Posterior vena cava (tissue), 2 donors: Measurements from ENCODE around the gene PERCC1. TPM values are rescaled to one million over a fixed set of nuclear protein-coding genes. Genes with fewer than 3 reads are reported as not detected.

Experiments used
- DNase-seq: peaks from one replicate; pipeline ENCODE4 v3.0.0-alpha.2; 2020; ENCODE audit warnings: low spot score
- intact Hi-C, 2 donors: fragments of 100-400 bp; cut with DNase I; formaldehyde crosslinking; loops; one replicate each; pipeline versions ENCODE4 v1.14.1 to v1.14.2; 2022 to 2023
- total RNA-seq, 2 donors: library from RNA; stranded (reverse); fragmentation: NEBNext Ultra II Directional; extraction: Animal tissue kit (Norgen Biotek cat#: 25700); gene quantifications; one replicate each; pipeline ENCODE4 v1.2.1, GENCODE V29; 2021
- donor health status: DM: yes; HTN: yes; CAD: no.
- donor health status: DM: yes; HTN: yes; CAD: no.

Gene PERCC1
- total RNA-seq, 2 donors from 2014 or later, result not detected

DNA sequence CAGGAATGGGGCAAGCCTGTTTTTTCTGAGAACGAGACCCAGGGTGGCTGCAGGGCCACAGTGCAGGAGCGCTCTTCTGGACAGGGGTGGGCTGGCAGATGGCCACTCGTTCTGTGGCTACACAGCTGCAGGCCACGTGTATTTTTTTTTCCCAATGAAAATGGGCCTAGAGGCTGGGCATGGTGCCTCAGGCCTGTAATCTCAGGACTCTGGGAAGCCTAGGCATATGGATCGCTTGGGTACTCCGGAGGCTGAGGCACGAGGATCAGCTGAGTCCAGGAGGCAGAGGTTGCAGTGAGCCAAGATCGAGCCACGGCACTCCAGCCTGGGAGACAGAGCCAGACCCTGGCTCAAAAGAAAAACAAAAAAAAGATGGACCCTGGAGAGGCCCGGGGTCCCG lies 23.1 kb upstream of the PERCC1 start:
- DNase-seq, result peak; percentile 75
- intact Hi-C loops, result no loop called here

DNA sequence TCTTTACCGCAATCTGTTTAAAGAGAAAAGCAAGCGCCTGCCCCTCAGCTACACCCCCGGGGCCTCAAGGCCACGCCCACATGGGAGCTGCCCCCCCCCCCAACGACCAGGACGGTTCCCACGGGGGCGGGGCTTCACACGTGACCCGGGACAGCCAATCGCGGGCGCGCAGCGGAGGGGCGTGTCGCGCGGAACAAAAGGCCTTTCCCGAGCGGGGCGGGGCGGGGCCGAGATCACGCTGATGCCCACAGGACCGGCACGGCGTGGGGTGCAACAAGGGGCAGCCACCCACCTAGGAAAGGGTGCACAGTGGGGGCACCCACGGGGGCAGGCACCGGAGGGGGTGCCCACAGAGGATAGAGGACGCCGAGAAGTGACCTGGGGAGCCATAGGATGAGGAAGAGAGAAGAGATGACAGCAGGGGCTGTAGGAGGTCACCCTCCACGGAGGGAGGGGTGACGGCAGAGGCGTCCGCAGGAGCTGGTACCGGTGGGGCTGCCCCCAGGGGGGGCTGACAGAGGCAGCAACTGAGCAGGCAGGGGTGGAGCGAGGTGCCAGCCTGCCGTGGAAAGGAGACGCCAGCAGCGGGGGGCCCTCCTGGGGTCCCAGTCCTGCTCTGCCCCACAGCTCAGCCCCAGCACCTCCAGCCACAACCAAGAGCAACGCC lies 22.6 kb upstream of the PERCC1 start:
- DNase-seq, result peak; percentile 98
- intact Hi-C loops, result no loop called here

DNA sequence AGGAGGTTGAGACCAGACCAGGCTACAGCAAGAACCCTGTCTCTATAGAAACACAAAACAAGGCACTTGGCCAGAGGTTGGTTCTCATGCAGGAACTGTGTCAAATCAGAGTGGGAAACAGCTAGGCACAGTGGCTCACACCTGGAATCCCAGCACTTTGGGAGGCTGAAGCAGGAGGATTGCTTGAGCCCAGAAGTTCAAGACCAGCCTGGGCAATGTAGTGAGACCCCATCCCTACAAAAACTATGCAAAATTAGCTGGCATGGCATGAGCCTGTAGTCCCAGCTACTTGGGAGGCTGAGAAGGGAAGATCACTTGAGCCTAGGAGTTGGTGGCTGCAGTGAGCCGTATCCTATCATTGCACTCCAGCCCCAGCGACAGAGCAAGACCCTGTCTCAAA lies 18.0 kb upstream of the PERCC1 start:
- intact Hi-C loops, result loop anchor here (10.0 kb wide), 2 partner anchors 48 to 122 kb away; partner anchors contain the start of gene TMEM204 (in 1 of the 2)
- no peak for DNase-seq

DNA sequence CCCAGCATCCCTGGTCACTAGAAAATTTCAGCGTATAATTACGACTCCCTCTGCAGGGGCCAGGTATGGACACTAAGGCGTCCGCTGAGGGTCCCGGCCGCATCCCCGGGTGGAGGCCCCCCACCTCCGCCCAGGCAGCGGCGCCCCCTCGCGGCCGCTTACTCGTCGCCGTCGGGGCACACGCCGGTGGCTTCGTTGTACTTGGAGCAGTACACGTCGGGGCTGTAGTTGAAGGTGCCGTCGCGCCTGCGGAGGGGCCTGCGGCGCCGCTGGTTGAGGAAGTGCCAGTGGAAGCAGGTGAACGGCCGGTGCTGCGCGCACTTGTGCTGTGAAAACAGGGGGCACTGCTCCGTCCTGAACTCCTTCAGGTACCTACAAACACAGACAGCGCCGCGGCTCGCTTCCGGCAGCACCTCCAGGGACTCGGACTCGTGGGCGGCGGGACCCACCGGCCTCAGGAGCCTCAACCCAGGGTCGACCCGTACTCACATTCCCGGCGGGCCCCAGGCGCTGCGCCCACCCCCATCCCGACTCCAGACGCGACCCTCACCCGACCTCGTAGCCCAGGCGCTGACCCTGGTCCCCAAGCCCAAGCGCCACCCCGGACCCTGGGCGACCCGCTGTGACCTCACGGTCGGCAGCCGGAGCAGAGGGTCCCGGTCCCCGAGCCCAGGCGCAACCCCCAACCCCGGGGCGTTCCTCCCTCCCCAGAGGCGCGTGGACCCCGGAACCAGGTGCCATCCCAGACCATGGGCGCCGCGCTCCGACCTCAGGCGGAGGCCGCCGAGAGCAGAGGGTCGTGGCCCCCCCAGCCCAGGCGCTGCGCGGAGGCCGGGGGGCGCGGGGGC lies 17.0 kb upstream of the PERCC1 start:
- intact Hi-C loops, result loop anchor here (10.0 kb wide), 2 partner anchors 49 to 121 kb away; partner anchors contain the start of gene TMEM204 (in 1 of the 2)
- no peak for DNase-seq

DNA sequence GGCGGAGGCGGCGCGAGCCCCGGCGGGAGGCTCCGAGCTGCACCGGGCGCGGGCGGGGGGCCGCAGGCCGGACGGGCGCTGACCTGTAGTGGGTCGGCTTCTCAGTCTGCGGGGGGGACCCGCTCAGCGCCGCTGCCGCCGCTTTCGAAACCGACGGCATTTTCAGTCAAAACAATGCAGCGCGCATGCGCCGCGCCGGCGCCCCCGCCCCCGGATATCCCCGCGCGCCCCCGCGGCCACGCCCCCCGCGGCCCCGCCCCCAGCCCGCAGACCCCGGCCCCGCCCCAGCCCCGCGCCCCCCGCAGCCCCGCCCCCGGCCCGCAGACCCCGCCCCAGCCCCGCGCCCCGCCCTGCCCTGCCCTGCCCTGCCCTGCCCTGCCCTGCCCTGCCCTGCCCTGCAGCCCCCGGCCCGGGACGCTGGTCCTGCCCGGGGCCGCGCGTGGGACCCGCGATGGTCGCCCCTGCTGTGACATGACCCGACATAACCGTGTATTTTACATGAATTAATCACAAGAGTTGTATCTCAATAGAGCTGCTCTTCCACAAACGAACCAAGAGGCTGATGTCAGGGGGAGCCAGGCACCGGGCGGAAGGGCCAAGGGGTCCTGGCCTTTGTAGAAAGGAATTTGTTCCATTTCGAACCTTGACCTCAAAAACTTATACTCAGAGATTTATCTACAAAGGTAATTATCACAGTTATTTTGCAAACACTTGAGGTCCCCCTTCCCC lies 16.2 kb upstream of the PERCC1 start, which contains the start of gene UNKL:
UNKL (minus strand) TSS at position 173 of the 729 bp plus-strand sequence; CDS start at position 160, 13 bp downstream.
- DNase-seq, result peak; percentile 92

DNA sequence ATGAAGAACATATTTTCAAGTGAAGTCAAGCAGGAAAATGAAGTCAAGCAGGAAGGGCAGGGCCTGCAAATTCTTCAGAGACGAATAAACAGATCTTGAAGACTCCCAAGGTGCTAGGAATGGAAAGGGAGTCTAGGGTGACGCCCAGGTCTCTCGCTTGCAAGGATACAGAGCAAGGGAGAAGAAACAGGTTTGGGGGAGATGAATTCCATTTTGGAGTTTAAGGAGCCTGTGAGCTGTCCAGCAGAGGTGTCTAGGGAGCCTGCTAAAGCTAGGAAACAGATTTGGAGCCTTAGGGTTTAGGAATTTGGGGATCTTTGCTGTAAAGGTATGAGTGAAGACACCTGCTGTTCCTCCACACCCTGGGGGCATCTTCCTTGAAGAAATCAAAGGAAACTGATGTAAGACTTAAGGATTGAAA lies 14.3 kb upstream of the PERCC1 start:
- no peak for DNase-seq
- intact Hi-C loops, result loop anchor here (10.0 kb wide), 2 partner anchors 52 to 118 kb away; partner anchors contain the start of gene TMEM204 (in 1 of the 2)

More for the DNA sequence above, 16.2 kb upstream of the PERCC1 start, which contains the start of gene UNKL:
- intact Hi-C loops, result loop anchor here (10.0 kb wide), 2 partner anchors 50 to 120 kb away; partner anchors contain the start of gene TMEM204 (in 1 of the 2)

DNA sequence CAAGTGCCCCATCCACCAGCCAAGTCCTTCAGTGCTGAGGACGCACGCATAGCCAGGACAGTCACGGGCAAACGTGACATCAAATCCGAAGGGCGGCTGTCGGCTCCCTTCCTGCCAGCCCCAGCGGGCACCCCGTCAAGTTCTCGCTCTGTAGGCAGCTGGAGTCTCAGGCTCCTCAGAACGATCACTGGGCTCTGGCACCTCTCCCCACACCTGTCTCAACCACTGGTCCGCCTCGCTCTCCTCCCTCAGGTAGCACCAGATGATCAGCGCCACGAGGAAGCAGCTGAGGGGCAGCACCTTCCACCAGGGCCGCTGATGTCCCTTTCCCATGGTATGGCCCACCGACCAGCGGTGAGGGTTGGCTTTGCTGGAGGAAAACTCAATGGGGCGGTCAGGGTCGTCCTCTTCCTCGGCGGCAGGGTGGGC lies 10.8 kb upstream of the PERCC1 start:
- DNase-seq, result no peak
- intact Hi-C loops, result no loop called here

DNA sequence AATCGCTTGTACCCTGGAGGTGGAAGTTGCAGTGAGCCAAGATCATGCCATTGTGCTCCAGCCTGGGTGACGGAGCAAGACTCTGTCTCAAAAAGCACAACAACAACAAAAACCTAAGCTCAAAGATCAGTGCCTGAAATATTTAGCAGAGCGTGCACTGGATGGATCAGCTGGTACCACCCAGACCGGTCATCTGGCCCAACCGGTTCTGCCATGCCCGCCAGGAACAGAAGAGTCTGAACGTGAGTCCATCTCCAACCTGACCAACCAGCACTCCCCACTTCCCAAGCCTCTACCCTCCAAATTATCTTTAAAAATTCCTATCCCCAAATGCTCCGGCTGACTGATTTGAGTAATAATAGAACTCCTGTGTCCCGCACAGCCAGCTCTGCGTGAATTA lies 8.8 kb upstream of the PERCC1 start:
- intact Hi-C loops, result no loop called here
- DNase-seq, result no peak

DNA sequence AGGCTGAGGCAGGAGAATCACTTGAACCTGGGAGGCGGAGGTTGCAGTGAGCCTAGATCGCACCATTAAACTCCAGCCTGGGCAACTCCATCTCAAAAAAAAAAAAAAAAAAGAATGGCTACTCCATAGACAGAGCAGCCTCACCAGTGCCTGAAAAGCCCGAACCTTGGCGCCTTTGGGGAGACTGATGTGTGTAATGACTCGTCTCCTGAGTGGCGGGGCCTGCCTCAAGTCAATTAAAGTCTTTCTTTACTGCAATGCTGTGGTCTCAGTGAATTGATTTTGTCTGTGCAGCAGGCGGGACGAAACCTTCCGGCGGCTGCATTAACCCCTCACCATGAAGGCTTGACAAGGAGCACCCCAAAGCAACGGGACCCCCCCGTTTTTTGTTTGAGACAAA lies 6.8 kb upstream of the PERCC1 start:
- DNase-seq, result no peak
- intact Hi-C loops, result no loop called here

DNA sequence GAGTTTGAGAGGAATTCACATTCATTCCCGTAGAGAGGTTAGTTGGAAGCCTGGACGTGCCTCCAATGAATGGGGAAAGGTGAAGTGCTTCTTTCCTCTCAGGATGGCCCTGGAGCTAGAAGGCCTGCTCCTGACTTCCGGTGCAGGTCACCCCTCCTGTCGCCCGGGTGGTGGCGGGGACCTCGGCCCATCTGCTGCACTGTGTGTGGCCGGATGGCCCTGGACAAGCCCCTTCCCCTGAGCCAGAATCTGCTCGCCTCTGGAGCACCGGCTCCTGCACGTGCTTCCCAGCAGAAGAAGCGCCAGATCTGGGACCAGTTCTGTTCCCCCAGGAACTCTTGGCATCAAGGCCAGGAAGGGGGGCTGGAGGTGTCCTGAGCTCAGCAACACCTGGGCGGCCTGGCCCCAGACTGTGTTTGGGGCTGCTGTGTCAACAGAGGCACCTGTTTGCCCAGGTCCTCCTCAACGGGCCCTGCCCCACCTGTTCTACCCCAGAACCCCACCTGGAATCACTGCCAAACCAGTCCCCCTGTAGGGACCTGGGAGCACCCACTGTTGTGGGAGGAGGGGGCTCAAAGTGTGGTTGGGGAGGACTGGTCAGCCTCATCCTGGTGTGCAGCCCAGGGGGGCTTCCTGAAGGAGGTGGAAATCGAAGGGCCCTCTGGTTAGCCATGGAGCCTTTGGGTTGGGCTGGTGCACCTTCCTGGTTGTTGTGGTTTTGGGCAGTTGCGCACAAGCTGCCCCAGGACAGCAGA lies 5.1 kb upstream of the PERCC1 start:
- intact Hi-C loops, result no loop called here
- no peak for DNase-seq

DNA sequence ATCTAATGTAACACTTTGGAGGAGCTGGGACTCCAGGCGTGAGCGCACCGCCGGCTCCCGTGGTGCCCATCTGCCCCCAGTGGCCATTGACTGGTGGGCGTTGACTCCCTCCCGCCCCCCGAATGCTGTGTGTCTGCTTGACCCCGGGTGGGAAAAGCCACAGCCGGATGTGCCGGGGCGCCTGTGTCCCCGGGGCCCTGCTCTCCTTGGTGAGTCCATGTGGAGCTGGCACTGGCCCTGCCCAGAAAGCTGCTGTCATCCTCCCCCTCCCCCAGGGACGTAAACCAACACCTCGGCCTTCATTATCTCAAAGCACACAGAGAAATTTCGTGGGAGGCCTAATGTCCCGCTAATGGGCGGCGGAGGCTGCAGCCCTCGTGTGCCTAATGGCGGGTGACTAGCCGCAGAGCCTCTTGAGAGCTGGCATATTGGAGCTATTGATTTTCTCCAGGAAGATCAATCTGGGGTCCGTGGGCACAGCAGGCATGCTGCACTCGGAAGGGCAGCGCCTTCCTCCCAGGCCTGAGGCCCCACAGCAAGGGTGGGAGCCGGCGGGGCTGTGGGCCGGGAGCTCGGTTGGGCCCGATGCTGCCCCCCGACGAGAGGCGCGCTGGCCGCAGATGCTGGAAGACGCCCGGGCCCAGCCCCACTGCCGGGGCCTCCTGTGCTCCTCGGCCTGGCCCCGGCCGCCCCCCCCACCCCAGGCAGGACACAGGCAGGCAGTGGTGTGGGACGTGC lies 4.0 kb upstream of the PERCC1 start:
- intact Hi-C loops, result no loop called here

DNA sequence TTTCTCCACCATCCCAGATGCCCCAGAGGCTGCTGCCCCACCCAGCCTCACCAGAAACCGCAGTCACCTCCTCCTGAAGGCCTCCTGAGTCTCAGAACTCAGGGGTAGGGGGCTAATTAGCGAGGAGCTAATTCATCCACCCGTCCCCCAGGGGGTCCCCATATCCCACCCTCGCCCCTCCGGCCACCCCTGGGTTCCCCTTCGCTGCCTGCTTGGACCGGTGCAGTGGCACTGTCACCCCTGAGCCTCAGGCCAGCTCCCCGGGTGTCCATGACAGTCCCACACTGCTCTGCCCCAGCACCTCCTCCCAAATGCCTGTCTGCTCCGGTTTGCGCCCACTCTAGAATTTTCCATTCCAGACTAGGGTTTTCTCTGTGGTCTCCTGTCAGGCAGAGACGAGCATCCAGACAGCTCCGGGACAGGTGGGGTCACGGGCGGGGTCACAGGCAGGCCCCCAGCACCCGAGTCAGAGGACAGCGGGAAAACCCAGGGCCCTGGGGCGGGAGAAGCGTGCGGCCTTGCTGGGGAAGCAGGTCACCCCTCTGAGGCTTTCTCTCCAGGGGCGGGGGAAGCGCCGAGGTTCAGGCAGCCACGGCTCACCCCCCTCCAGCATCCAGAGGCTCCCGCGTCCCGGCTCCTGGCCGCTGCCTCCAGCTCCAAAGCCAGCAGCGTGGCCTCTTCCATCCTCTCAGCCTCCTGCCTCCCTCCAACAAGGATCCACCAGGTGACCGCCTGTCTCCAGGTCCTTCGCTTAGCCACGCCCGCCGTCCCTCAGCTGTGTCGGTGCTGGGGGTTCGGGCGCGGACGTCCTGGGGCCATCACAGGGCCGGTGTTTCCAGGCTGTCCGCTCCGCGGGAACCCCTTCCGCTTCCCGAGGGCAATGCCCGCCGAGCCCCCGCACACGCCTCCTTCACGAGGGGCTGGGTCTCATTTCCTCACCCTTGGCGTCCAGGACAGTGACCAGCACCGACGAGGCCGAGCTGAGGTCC lies 3.1 kb upstream of the PERCC1 start:
- intact Hi-C loops, result no loop called here

More for the DNA sequence above, 4.0 kb upstream of the PERCC1 start:
- no peak for DNase-seq

DNA sequence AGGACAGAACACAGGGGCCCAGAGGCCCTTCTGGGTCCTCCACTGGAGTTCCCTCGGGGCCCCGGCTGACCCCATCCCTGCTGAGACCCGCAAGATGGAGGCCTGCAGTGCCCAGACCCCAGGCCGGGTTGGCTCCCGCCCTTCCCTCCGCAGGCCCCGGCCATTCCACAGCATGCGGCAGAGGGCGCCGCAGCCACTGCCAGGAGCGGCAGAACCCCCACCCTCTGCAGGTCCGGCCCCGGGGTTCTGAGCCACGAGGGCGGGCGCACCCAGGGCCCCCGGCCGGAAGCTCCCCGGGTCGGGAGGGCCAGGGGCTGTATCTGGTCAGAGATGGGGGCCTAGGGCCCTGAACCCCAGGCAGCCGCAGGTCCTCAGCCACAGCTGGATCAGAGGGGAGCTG lies 2.4 kb upstream of the PERCC1 start:
- DNase-seq, result peak; percentile 89
- intact Hi-C loops, result no loop called here

More for the DNA sequence above, 3.1 kb upstream of the PERCC1 start:
- DNase-seq, result no peak

DNA sequence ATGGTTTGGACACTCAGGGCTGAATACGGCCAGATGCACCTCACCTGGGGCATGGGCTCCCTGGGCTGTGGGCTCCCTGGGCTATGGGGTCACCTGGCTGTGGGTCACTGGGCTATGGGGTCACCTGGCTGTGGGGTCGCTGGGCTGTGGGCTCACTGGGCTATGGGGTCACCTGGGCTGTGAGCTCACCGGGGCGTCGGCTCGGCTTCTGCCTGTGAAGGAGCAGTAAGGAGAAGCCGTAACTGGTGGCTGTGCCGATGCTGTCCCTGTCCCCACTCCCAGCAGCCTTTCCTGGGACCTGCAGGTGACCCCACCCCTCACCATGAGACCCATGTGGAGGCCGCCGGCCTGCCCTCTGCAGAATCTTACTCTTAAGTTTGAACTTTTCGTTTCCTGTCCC lies 1.9 kb upstream of the PERCC1 start:
- no peak for DNase-seq
- intact Hi-C loops, result no loop called here

DNA sequence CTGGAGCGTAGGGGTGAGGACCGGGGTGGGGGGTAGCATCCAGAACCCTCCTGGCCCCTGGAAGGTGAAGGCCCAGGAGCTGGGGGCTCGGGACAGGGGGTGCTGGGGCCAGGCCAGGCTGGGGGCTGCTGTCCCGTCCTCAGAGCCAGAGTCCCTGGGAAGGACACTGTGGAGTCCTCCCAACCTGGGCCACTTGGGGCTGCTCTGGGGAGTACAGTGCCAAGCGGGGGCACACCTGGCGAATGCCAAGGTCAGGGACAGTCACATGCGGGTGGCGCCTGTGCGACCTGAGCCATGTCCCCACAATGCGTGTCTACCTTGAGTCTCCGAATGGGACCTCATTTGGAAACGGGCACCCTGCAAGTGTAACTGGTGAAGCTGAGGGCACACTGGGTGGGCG lies 1.2 kb upstream of the PERCC1 start:
- DNase-seq, result no peak
- intact Hi-C loops, result no loop called here

DNA sequence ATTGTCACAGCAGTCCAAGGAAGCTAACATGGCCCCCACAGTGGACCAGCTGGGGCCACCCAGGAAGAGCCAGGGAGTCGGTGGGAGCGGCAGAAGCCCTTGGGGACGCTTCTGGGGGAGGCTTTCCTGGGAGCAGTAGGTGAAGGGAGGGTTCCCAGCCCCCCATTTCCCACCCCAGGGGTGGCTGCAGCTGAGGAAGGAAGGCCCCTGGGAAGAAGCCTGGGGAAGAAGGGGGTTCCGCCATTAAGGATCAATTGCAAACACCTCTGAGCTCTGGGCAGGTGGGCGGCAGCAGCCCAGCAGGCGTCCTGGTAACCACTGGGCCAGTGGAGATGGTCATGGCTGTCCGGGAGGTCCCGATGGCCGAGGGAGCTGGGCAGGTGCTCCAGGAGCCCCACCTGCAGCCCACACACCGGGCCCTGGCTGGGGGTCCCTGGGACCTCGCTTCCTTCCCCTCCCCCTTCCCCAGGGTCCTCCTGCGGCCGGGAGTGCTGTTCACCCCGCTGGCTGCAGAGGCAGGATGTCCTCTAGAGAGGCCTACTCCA lies 592 bp upstream of the PERCC1 start:
- DNase-seq, result no peak
- intact Hi-C loops, result no loop called here
